ENCODE measurements around the gene MAP3K2.

Gene MAP3K2

GRCh38 chr2:127320067-127320466, 67.7 kb downstream of the MAP3K2 start:
- H3K4me3 ChIP-seq, result no peak overlapping the region
- no peak overlapping the region for H3K27ac ChIP-seq

GRCh38 chr2:127314193-127314988, 73.4 kb downstream of the MAP3K2 start:
- Histone ChIP-seq H3K4me3 (no peak overlapping the region), H3K27ac (no peak overlapping the region)

GRCh38 chr2:127313406-127313805, 74.4 kb downstream of the MAP3K2 start:
- Histone ChIP-seq H3K27ac (no peak overlapping the region), H3K4me3 (no peak overlapping the region)

GRCh38 chr2:127310980-127311379, 76.8 kb downstream of the MAP3K2 start:
- Histone ChIP-seq H3K4me3 (no peak overlapping the region), H3K27ac (no peak overlapping the region)

- H3K27ac ChIP-seq, result no peak overlapping the region
These were observed 78.3 kb downstream of the MAP3K2 start for GRCh38 chr2:127309468-127309867.

GRCh38 chr2:127308586-127309138, 79.1 kb downstream of the MAP3K2 start:
- Histone ChIP-seq H3K27ac (no peak overlapping the region), H3K4me3 (no peak overlapping the region)

More at GRCh38 chr2:127309468-127309867, 78.3 kb downstream of the MAP3K2 start:
- no peak overlapping the region for H3K4me3 ChIP-seq

GRCh38 chr2:127305990-127306585, 81.7 kb downstream of the MAP3K2 start:
- H3K27ac ChIP-seq, result no peak overlapping the region
- H3K4me3 ChIP-seq, result no peak overlapping the region

- Histone ChIP-seq H3K4me3 (no peak overlapping the region), H3K27ac (no peak overlapping the region)
These were observed 85.6 kb downstream of the MAP3K2 start for GRCh38 chr2:127302168-127302567.

GRCh38 chr2:127293748-127294562, 93.8 kb downstream of the MAP3K2 start, which contains the start of gene ERCC3:
Gene ERCC3, minus strand, starts transcription at chr2:127294144. Its CDS starts 63 bp downstream, at chr2:127294081.
- peak within 1 kb of the TSS; percentile 76 to 99 (median 95) for H3K4me3 ChIP-seq
- H3K27ac ChIP-seq, result peak within 1 kb of the TSS; percentile 63 to 96 (median 87)

GRCh38 chr2:127293386-127293747, 94.4 kb downstream of the MAP3K2 start:
- Histone ChIP-seq H3K27ac (peak overlapping the region; percentile 63 to 96 (median 87)), H3K4me3 (peak overlapping the region; percentile 76 to 99 (median 95))

GRCh38 chr2:127288274-127288673, 99.5 kb downstream of the MAP3K2 start:
- H3K27ac ChIP-seq, result no peak overlapping the region
- no peak overlapping the region for H3K4me3 ChIP-seq

- H3K4me3 ChIP-seq, result no peak overlapping the region
- H3K27ac ChIP-seq, result no peak overlapping the region
These were observed 104.5 kb downstream of the MAP3K2 start for GRCh38 chr2:127283275-127283674.

- no peak overlapping the region for H3K4me3 ChIP-seq
- peak overlapping the region in 1 of 21 experiments; percentile 52 for H3K27ac ChIP-seq
These were observed 107.1 kb downstream of the MAP3K2 start for GRCh38 chr2:127280693-127281092.

- no peak overlapping the region for H3K4me3 ChIP-seq
- peak overlapping the region in 6 of 21 experiments; percentile 2 to 67 (median 48) for H3K27ac ChIP-seq
These were observed 108.0 kb downstream of the MAP3K2 start for GRCh38 chr2:127279781-127280180.

- H3K27ac ChIP-seq, result peak overlapping the region in 8 of 21 experiments; percentile 2 to 67 (median 37)
- no peak overlapping the region for H3K4me3 ChIP-seq
These were observed 108.8 kb downstream of the MAP3K2 start for GRCh38 chr2:127278959-127279358.

- H3K27ac ChIP-seq, result no peak overlapping the region
- no peak overlapping the region for H3K4me3 ChIP-seq
These were observed 110.7 kb downstream of the MAP3K2 start for GRCh38 chr2:127277028-127277427.

GRCh38 chr2:127275789-127276188, 112.0 kb downstream of the MAP3K2 start:
- Histone ChIP-seq H3K27ac (no peak overlapping the region), H3K4me3 (no peak overlapping the region)

- H3K4me3 ChIP-seq, result no peak overlapping the region
These were observed 112.4 kb downstream of the MAP3K2 start for GRCh38 chr2:127275356-127275755.

GRCh38 chr2:127270663-127271062, 117.1 kb downstream of the MAP3K2 start:
- no peak overlapping the region for H3K4me3 ChIP-seq
- no peak overlapping the region for H3K27ac ChIP-seq

More at GRCh38 chr2:127275356-127275755, 112.4 kb downstream of the MAP3K2 start:
- H3K27ac ChIP-seq, result no peak overlapping the region

GRCh38 chr2:127261804-127262406, 125.9 kb downstream of the MAP3K2 start:
- no peak overlapping the region for H3K27ac ChIP-seq
- H3K4me3 ChIP-seq, result no peak overlapping the region
